Measurements from ENCODE around the gene LILRA6.

DNA sequence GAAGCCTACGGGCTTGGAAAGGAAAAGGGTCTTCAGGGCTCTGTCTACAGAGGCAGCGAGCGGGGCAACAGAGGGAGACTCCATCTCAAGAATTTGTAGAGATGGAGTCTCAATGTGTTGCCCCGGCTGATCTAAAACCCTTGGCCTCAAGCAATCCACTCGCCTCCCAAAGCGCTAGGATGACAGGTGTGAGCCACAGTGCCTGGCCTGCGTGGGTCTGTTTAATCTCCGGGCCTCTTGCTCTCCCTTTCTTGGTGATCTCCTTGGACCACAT, 33.9 kb downstream of the LILRA6 start:
- no peak for TF ChIP-seq POLR2A (IDR thresholded peaks at IDR 0.05; ENCODE audit: low read length)
- no peak for TF ChIP-seq GATA1 (IDR thresholded peaks at IDR 0.05; ENCODE audit: low read depth, low read length)
